HT1080 (cell line): ENCODE measurements around the gene TCN1. TPM values are rescaled to one million over a fixed set of nuclear protein-coding genes. Genes with fewer than 3 reads are reported as not detected.

ENCODE experiments used
- DNase-seq: peaks from one replicate; pipeline ENCODE4 v3.0.0-alpha.2; 2015; ENCODE audit warnings: low read depth
- total RNA-seq: library from RNA; depleted of rRNA; stranded (reverse); fragments of >200 nt; shearing (Covaris generic); gene quantifications from 2 replicates; pipeline ENCODE4 v1.2.3, GENCODE V29; 2014; rRNA removed

The TCN1 gene
- total RNA-seq, 1 experiment from 2014 or later: 4.1 TPM

- DNase-seq: peak; percentile 85
Measured at GRCh38 chr11:59810189-59810910, 55.9 kb downstream of the TCN1 start, which contains the start of gene MRPL16. Gene MRPL16, minus strand, starts transcription at chr11:59810778. Its CDS starts 120 bp downstream, at chr11:59810658.

GRCh38 chr11:59807047-59807610, 59.2 kb downstream of the TCN1 start:
- no peak for DNase-seq

- no peak for DNase-seq
Measured at GRCh38 chr11:59804061-59804460, 62.2 kb downstream of the TCN1 start.

Other genes starting within 250 kb of the TCN1 start
- 13.2 and 15.4 TPM in 2 replicates for gene PATL1, start 197.4 kb downstream of the TCN1 start, total RNA-seq
- not detected in 2 replicates for gene OR10V1, start 152.6 kb downstream of the TCN1 start, total RNA-seq
- gene STX3, start 111.1 kb downstream of the TCN1 start, total RNA-seq: 41.6 and 42.6 TPM in 2 replicates
- 91.6 and 95.7 TPM in 2 replicates for gene MRPL16, start 55.7 kb downstream of the TCN1 start, total RNA-seq
- not detected in 2 replicates for gene CBLIF, start 21.0 kb downstream of the TCN1 start, total RNA-seq
- gene OOSP3, start 12.3 kb upstream of the TCN1 start, total RNA-seq: 0.13 TPM in 1 of 2 replicates, not detected in the other
- not detected in 2 replicates for gene OOSP1, start 71.9 kb upstream of the TCN1 start, total RNA-seq
- not detected in 2 replicates for gene OOSP4A, start 97.5 kb upstream of the TCN1 start, total RNA-seq
- gene OOSP4B, start 150.7 kb upstream of the TCN1 start, total RNA-seq: 0.23 TPM in 1 of 2 replicates, not detected in the other
- gene OOSP2, start 173.9 kb upstream of the TCN1 start, total RNA-seq: not detected in 2 replicates
- not detected in 2 replicates for gene MS4A3, start 190.2 kb upstream of the TCN1 start, total RNA-seq
- not detected in 2 replicates for gene MS4A2, start 222.2 kb upstream of the TCN1 start, total RNA-seq